DMS 273 (cell line): ENCODE results near the gene DENND4C.
"Not testable (repeated sequence)": the region's sequence is repeated elsewhere in the genome, so short reads cannot be mapped to it uniquely, and the experiment has no call there.

Source experiments
- DNase-seq: peaks from one replicate; lab custom pipeline; 2025; ENCODE audit not compliant: unreplicated experiment; lab: John Stamatoyannopoulos, UW

DENND4C gene

GRCh38 chr9:19408693-19409400 is 178.4 kb downstream of the DENND4C start, which contains the start of gene ACER2:
Gene ACER2, plus strand, starts transcription at chr9:19409009. Its CDS starts 76 bp downstream, at chr9:19409085.
- peak; percentile 98 for DNase-seq

DNA sequence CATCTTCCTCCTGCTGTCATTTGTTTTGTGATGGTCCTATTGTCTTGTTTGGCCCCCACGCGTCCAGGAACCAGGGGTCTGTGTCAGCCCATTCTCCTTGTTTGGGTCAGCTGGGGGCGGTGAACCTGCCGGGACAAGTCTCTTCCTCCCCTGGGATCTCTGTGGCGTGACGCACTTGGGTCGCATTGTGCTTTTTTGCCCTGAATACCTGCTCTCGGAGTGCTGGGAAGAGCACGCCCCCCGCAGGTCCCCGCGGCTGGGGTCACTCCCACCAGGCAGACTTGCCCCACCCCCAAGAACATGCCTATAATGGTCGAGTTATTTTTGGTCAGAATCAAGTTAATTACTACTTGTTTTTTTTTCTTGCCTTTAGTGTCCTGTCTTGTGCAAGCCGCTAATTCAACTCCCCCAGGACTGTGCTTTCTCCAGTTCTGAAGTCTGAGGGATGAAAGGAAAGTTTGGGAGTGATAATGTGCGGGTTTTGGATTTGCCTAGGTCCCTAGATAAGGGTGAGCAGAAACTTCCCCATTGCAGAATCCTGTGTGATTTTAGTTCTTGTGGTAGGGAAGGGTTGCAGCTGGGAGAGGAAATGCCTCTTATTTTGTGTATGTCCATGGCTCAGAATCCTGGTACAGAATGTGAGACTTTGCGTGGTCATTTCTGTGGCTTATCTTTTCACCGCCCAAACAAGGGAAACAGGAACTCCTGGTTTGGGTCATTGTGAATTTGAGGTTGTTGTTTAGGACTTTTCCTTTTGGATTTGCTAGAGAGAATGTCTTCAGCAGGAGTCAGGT is 179.1 kb downstream of the DENND4C start:
- DNase-seq = no peak

DNA sequence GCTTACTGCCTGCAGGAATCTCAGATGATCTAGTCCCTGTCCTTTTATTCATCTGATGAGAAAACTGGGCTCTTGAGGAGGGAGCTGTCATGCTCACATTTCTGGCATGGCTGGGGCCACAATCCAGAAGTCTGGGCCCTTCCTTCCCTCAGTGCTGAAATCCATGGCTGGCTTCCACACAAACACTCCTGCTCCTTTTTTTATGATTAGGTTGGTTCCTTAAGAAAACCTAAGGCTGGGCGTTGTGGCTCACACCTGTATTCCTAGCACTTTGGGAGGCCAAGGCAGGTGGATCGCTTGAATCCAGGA is 179.7 kb downstream of the DENND4C start:
- DNase-seq = no peak

DNA sequence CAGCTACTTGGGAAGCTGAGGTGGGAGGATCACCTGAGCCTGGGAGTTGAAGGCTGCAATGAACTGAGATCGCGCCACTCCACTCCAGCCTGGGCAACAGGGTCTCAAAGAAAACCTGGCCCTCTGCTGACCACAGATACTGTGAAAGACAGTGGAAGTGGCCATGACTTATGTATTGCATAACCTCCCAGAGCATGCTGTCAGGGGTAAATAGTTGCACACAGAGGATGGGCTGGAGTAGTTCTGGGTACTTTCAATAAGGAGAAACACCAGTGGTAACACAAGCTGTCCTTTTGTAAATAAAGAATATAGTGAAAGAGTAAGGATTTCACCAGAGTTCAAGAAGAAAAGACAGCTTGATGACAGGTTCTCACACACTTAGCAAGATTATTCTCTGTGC is 180.1 kb downstream of the DENND4C start:
- no peak for DNase-seq

GRCh38 chr9:19411316-19411715 is 180.8 kb downstream of the DENND4C start:
- DNase-seq = no peak

DNA sequence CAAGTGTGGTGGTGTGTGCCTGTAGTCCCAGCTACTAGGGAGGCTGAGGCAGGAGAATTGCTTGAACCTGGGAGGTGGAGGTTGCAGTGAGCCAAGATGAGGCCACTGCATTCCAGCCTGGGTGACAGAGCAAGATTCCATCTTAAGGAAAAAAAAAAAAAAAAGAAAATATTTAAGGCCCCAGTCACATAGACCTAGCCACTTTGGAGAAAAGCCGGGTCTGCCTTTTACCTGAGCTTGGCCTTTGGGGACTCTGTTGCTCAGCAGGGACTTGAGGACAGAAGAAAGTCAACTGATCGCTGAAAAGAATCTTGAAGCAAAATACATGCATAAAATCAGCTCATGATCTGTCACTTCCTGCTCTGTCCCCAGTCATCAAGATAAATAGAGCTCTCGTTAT is 183.0 kb downstream of the DENND4C start:
- not testable (repeated sequence) for DNase-seq

DNA sequence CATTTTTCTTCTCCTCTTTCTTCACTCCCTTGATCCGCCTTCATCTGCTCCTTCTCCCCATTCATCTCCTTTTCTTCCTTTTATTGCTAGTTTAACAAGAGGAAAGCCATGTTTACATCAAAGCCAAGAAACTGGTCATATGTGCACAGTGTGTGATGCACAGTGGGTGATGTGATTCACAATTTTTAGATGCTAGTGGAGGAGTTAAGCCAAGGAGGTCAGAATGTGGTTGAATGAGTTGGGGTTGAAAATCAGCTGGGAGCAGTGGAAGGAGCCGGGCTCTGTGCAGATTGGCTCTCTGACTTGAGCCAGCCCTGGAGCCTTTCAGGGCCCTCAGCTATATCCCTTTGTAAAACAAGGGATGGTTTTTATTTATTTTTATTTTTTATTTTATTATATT is 185.7 kb downstream of the DENND4C start:
- DNase-seq = no peak

GRCh38 chr9:19420877-19421276 is 190.4 kb downstream of the DENND4C start:
- DNase-seq = no peak
